LNCAP (cell line): ENCODE measurements around the gene NR1D2.

Experiments used
- TF ChIP-seq, protein P1 (sequence below): fragments of 450-650 bp; IDR thresholded peaks from 2 replicates; pipeline ENCODE4 v1.5.1; 2017; ENCODE audit warnings: mild to moderate bottlenecking

The NR1D2 gene

DNA sequence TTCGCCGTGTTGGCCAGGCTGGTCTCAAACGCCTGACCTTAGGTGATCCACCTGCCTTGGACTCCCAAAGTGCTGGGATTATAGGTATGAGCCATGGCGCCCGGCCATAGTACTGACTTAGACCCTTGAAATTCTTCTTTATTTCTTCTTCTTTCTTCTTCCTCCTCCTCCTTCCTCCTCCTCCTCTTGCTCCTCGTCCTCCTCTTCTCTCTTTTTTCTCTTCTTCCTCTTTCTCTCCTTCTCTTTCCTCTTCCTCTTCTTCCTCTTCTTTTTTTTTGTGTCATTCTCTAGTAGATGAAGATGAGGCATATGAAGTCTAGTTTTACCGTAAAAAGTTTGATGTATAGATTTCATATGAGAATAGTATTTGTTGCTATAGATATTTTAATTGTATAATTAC is 18.8 kb upstream of the NR1D2 start:
- TF ChIP-seq, protein P1, sequence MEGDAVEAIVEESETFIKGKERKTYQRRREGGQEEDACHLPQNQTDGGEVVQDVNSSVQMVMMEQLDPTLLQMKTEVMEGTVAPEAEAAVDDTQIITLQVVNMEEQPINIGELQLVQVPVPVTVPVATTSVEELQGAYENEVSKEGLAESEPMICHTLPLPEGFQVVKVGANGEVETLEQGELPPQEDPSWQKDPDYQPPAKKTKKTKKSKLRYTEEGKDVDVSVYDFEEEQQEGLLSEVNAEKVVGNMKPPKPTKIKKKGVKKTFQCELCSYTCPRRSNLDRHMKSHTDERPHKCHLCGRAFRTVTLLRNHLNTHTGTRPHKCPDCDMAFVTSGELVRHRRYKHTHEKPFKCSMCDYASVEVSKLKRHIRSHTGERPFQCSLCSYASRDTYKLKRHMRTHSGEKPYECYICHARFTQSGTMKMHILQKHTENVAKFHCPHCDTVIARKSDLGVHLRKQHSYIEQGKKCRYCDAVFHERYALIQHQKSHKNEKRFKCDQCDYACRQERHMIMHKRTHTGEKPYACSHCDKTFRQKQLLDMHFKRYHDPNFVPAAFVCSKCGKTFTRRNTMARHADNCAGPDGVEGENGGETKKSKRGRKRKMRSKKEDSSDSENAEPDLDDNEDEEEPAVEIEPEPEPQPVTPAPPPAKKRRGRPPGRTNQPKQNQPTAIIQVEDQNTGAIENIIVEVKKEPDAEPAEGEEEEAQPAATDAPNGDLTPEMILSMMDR: no peak

DNA sequence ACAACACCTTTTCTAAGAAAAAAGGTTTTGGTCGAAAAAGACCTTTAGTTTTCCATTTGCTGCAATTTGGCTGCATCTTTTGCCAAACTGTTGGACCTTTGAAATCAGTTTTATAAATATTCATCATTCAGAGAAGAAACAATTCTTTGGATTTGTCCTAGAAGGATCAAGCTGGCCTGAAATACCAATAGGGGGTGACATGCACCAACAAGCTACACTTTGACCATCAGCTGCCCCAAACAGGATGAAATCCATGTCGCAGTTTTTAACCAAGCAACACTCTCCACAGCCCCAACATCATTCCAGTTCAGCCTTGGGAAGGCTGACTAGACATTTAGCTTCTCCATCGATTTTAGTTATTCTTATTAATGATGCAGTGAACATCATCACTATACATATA is 18.4 kb upstream of the NR1D2 start:
- TF ChIP-seq, protein P1: no peak

GRCh38 chr3:23928524-23928923 is 16.6 kb upstream of the NR1D2 start:
- TF ChIP-seq, protein P1: no peak

- TF ChIP-seq, protein P1: no peak
Measured at GRCh38 chr3:23931597-23931996, 13.5 kb upstream of the NR1D2 start.

GRCh38 chr3:23932571-23932970 is 12.5 kb upstream of the NR1D2 start:
- TF ChIP-seq, protein P1: no peak

DNA sequence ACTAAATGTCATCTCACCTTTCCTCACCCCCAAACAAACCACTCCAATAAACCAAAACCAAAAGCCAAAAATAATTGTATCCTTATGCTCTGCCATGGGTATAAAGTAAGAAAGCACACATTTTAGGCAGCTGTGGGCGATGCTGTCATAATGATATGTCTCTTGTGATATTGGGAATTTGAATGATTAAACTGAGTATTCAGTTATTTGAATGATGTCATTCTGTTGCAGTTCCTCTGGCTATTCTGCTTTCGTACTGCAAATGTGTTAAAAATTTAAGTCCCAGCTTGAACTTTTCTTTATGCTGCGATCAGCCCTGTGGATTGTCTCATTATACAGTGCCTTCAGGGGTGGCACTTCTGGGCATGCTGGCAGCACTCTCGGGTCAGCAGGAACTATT is 10.8 kb upstream of the NR1D2 start:
- TF ChIP-seq, protein P1: no peak

DNA sequence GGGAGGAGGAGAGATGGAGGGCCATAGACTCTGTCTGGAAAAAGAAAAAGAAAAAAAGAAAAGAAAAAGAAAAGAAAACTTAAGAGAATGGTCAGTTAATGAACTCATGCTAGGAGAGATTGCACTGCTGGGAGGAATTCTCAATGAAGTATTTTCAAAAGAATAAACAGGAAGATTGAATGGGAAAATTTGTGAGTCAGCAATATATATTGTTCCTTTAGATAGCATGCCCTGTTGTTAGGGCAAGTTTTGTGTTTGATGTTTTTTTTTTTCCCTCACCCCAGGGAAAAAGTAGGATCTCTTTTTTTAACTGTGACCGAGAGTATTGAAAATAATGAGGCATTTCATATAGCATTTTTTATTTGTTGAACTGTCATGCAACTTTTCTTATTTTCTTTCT is 7.8 kb upstream of the NR1D2 start:
- TF ChIP-seq, protein P1: no peak

- TF ChIP-seq, protein P1: no peak
Measured at GRCh38 chr3:23938688-23939087, 6.4 kb upstream of the NR1D2 start.
